SK-N-MC (cell line): ENCODE data around the gene MEI4.

ENCODE experiments used
- DNase-seq: peaks from one replicate; pipeline ENCODE4 v3.0.0-alpha.2; 2011; ENCODE audit warnings: low read depth, low spot score
- H3K27ac ChIP-seq: fragments of 200-600 bp; sonication (generic); 2 replicates; pipeline ENCODE4 v1.5.1; 2016; ENCODE audit warnings: mixed run types
- H3K36me3 ChIP-seq: fragments of 200-600 bp; sonication (generic); 2 replicates; pipeline ENCODE4 v1.6.1; 2017; ENCODE audit warnings: antibody characterized with exemption, low read length, mixed read lengths; ENCODE audit not compliant: insufficient read depth
- H3K4me3 ChIP-seq: fragments of 200-600 bp; sonication (generic); 2 replicates; pipeline ENCODE4 v1.5.1; 2016
- H3K9ac ChIP-seq: fragments of 200-600 bp; sonication (generic); 2 replicates; pipeline ENCODE4 v1.8.0; 2017; ENCODE audit warnings: mixed run types, mixed read lengths; ENCODE audit not compliant: insufficient read length
- H3K9me3 ChIP-seq: fragments of 200-600 bp; sonication (generic); 2 replicates; pipeline ENCODE4 v1.6.1; 2017; ENCODE audit warnings: low read depth, mild to moderate bottlenecking, antibody characterized with exemption, low read length, moderate library complexity, mixed read lengths
- EZH2 ChIP-seq: fragments of 200-600 bp; sonication (generic); IDR thresholded peaks from one replicate; pipeline ENCODE4 v1.6.1; 2017; ENCODE audit warnings: antibody characterized with exemption
- FOXP2 ChIP-seq: optimal IDR thresholded peaks from 2 replicates; pipeline ENCODE3; 2011; ENCODE audit warnings: mild to moderate bottlenecking, moderate library complexity; ENCODE audit not compliant: insufficient read depth; ENCODE audit errors: extremely low read length, control extremely low read depth
- POLR2AphosphoS5 ChIP-seq: IDR thresholded peaks from 2 replicates; pipeline ENCODE4 v1.6.1; 2012; ENCODE audit warnings: mild to moderate bottlenecking, low read depth, low read length, borderline replicate concordance

Gene MEI4

DNA sequence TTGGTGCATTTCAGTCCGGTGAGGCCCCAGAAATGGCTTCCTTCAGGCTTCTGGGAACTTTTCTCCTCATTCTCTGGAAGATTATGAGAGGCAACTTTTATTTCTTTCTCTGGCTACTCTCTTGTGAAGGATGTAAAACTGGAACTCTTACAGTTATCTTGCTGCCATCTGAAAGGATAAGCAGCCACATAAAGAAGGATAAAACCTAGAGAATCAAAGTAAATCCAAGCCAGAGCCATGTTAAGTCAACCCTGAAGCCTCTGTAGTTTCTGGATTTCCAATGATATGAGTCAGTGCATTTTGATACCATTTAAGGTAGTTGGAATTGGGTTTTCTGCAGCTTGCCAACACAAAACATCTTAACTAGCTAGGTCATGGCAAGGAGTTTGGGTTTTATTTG lies 123.6 kb downstream of the MEI4 start:
- Histone ChIP-seq H3K4me3 (no peak overlapping the region), H3K27ac (no peak overlapping the region), H3K9me3 (no peaks in the 10 kb centered on the region), H3K36me3 (no peaks in the 10 kb centered on the region), H3K9ac (no peak overlapping the region)
- no peak for DNase-seq
- TF ChIP-seq EZH2 (no peak), FOXP2 (no peak), POLR2AphosphoS5 (no peak)

DNA sequence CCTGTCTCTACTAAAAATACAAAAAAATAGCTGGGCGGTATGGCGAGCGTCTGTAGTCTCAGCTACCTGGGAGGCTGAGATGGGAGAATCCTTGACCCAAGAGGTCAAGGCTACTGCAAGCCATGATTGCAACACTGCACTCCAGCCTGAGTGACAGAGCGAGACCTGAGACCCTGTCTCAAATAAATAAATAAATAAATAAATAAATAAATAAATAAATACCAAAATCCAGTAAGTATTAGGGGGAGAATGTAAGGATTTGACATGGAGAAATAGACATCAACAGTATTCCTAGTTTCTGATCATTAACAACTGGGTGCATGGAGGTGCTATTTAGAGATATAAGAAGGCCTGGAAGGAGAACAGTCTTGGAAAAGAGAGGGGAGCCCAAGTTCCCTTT lies 125.7 kb downstream of the MEI4 start:
- Histone ChIP-seq H3K36me3 (no peaks in the 10 kb centered on the region), H3K9ac (no peak overlapping the region), H3K27ac (no peak overlapping the region), H3K4me3 (no peak overlapping the region), H3K9me3 (no peaks in the 10 kb centered on the region)
- TF ChIP-seq EZH2 (no peak), POLR2AphosphoS5 (no peak), FOXP2 (no peak)
- no peak for DNase-seq

DNA sequence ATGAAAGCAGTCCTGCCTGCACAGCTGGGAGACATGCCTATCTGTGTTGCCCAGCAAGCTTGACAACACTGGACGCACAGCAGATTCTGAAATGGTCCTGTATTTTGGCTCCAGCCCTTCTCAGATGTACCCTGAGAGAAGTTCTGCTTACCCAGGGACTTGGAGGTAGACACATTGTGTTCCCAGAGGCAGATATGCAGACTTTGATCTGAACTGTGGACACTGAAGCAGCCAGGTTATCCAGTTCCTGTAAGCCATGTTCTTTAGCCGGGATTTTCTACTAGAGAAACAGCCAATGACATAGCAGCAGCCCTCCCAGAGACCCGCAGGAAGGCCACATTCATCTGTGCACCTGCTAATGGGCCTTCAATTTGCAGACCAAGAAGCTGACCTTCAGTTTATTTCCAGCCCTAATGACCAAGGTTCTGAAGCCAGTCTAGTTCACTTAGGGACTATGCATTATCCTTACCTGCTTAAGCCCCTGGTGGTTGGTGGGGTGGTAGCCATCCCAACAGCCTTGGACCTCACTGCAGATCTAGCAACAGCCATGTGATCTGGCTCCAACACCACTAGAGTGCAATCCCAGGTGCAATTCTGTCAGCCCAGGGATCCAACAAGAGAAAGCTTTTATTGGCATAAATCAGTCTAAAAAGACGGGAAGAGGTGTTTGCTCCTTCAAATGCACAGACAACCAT lies 134.2 kb downstream of the MEI4 start:
- no peak for DNase-seq
- Histone ChIP-seq H3K27ac (no peak overlapping the region), H3K9me3 (no peaks in the 10 kb centered on the region), H3K9ac (no peak overlapping the region), H3K36me3 (no peaks in the 10 kb centered on the region), H3K4me3 (no peak overlapping the region)
- TF ChIP-seq FOXP2 (no peak), POLR2AphosphoS5 (no peak)

GRCh38 chr6:77796824-77797809 lies 144.3 kb downstream of the MEI4 start:
- Histone ChIP-seq H3K9ac (no peak overlapping the region), H3K36me3 (no peaks in the 10 kb centered on the region), H3K4me3 (no peak overlapping the region), H3K27ac (no peak overlapping the region), H3K9me3 (no peaks in the 10 kb centered on the region)
- TF ChIP-seq EZH2 (no peak), POLR2AphosphoS5 (no peak), FOXP2 (no peak)
- no peak for DNase-seq

DNA sequence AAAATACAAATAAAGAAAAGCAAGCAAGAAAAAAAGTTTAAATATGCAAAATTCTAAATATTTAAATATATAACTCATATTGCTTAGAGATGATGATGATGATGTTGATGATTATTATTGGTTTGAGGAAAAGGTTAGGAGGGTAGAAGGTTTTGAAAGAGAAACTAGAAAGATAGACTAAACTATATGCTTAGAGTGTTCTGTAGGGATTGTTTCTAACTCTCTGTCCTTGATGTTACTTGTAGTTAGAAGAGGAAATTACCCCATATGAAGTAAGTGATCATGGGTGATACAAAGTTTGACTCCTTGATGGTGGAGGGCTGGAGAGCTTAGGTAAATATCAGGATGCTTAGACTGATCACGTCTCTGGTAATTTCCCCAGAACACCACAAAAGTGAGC lies 159.5 kb downstream of the MEI4 start:
- H3K4me3 ChIP-seq = no peak overlapping the region

DNA sequence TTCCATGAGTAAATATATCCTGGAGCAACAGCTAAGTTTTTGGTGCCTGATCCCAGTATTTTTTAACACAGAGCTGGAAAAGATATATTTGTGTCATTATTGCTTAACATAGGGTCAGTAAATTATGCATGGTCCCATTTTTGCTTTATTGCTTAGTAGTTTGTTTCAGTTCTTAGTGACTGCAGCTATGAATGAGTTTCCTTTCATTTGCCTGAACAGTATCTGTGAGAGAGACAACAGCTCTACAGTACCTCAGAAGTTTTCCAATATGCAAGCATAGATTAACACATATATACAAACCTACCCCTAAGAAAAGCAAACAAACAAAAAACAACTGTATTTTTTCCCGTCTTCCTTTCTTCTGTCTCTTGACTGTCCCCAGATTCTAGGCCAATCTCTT lies 160.3 kb downstream of the MEI4 start:
- H3K9me3 ChIP-seq = no peaks in the 10 kb centered on the region
- H3K27ac ChIP-seq = no peak overlapping the region
- no peak for TF ChIP-seq EZH2
- TF ChIP-seq POLR2AphosphoS5 = no peak
- no peak for TF ChIP-seq FOXP2
- H3K9ac ChIP-seq = no peak overlapping the region
- H3K36me3 ChIP-seq = no peaks in the 10 kb centered on the region
- DNase-seq = no peak
- no peak overlapping the region for H3K4me3 ChIP-seq

More for the DNA sequence above, 159.5 kb downstream of the MEI4 start:
- TF ChIP-seq EZH2 (no peak), POLR2AphosphoS5 (no peak), FOXP2 (no peak)
- Histone ChIP-seq H3K9me3 (no peaks in the 10 kb centered on the region), H3K27ac (no peak overlapping the region), H3K36me3 (no peaks in the 10 kb centered on the region), H3K9ac (no peak overlapping the region)
- no peak for DNase-seq

- no peak overlapping the region for H3K27ac ChIP-seq
- TF ChIP-seq EZH2 = no peak
- TF ChIP-seq FOXP2 = no peak
- TF ChIP-seq POLR2AphosphoS5 = no peak
- H3K9ac ChIP-seq = no peak overlapping the region
- no peaks in the 10 kb centered on the region for H3K9me3 ChIP-seq
- no peaks in the 10 kb centered on the region for H3K36me3 ChIP-seq
- no peak overlapping the region for H3K4me3 ChIP-seq
- no peak for DNase-seq
These were observed 161.3 kb downstream of the MEI4 start for GRCh38 chr6:77814119-77814518.

- Histone ChIP-seq H3K27ac (no peak overlapping the region), H3K4me3 (no peak overlapping the region), H3K36me3 (no peaks in the 10 kb centered on the region), H3K9me3 (no peaks in the 10 kb centered on the region), H3K9ac (no peak overlapping the region)
- no peak for DNase-seq
- TF ChIP-seq EZH2 (no peak), FOXP2 (no peak), POLR2AphosphoS5 (no peak)
These were observed 162.7 kb downstream of the MEI4 start for GRCh38 chr6:77815531-77815930.
